Mesothelial cell of epicardium (in vitro differentiated cells): ENCODE results near the gene TNFRSF11A. TPM values are rescaled to one million over a fixed set of nuclear protein-coding genes. Genes with fewer than 3 reads are reported as not detected.

ENCODE experiments used
- DNase-seq, 2 experiments: peaks; one replicate each; pipeline ENCODE4 v3.0.0; 2021; ENCODE audit warnings: low spot score in 2 of 2; ENCODE audit not compliant: unreplicated experiment in 2 of 2
- H3K27ac Mint-ChIP-seq: 2 replicates; pipeline ENCODE4 v1.8.0; 2021; ENCODE audit warnings: mixed read lengths
- H3K27me3 Mint-ChIP-seq: 2 replicates; pipeline ENCODE4 v1.8.0; 2021; ENCODE audit warnings: low read depth, mixed read lengths
- H3K36me3 Mint-ChIP-seq: 2 replicates; pipeline ENCODE4 v1.8.0; 2021; ENCODE audit warnings: mixed read lengths
- H3K4me1 Mint-ChIP-seq: 2 replicates; pipeline ENCODE4 v1.8.0; 2021; ENCODE audit warnings: mixed read lengths
- H3K4me3 Mint-ChIP-seq: 2 replicates; pipeline ENCODE4 v1.8.0; 2021; ENCODE audit warnings: mild to moderate bottlenecking, moderate library complexity, mixed read lengths
- H3K9me3 Mint-ChIP-seq: 2 replicates; pipeline ENCODE4 v1.8.0; 2021; ENCODE audit warnings: mixed read lengths
- CTCF ChIP-seq: fragments of 200-600 bp; sonication (generic); IDR thresholded peaks from one replicate; pipeline ENCODE4 v1.5.0; 2021; ENCODE audit warnings: antibody characterized with exemption; ENCODE audit not compliant: unreplicated experiment
- total RNA-seq: library from RNA; stranded (reverse); gene quantifications from 3 replicates; pipeline ENCODE4 v1.2.1, GENCODE V29; 2021

The TNFRSF11A gene
- total RNA-seq, 1 donor from 2014 or later: 0.83 TPM

- Mint-ChIP-seq H3K4me1 (peaks cover 25% of the 10 kb centered on the region), H3K9me3 (no peaks in the 10 kb centered on the region), H3K27ac (no peak overlapping the region), H3K27me3 (peaks cover 90% of the 10 kb centered on the region), H3K36me3 (no peaks in the 10 kb centered on the region), H3K4me3 (peak overlapping the region; percentile 58)
- DNase-seq: no peak
- no peak for TF ChIP-seq CTCF
Measured at GRCh38 chr18:62326646-62327348, 1.7 kb downstream of the TNFRSF11A start.

- Mint-ChIP-seq H3K27ac (no peak overlapping the region), H3K36me3 (no peaks in the 10 kb centered on the region), H3K4me1 (peaks cover 25% of the 10 kb centered on the region), H3K9me3 (no peaks in the 10 kb centered on the region), H3K27me3 (peaks cover 90% of the 10 kb centered on the region), H3K4me3 (no peak overlapping the region)
- no peak for DNase-seq
- TF ChIP-seq CTCF: no peak
Measured at GRCh38 chr18:62327977-62328376, 2.9 kb downstream of the TNFRSF11A start.

GRCh38 chr18:62328586-62329525 is 3.7 kb downstream of the TNFRSF11A start:
- Mint-ChIP-seq H3K27ac (no peak overlapping the region), H3K36me3 (no peaks in the 10 kb centered on the region), H3K4me3 (no peak overlapping the region), H3K9me3 (no peaks in the 10 kb centered on the region), H3K4me1 (peaks cover 25% of the 10 kb centered on the region), H3K27me3 (peaks cover 81% of the 10 kb centered on the region)
- TF ChIP-seq CTCF: no peak
- no peak for DNase-seq

GRCh38 chr18:62329691-62330454 is 4.8 kb downstream of the TNFRSF11A start:
- H3K9me3 Mint-ChIP-seq: no peaks in the 10 kb centered on the region
- no peak for DNase-seq
- peaks cover 72% of the 10 kb centered on the region for H3K27me3 Mint-ChIP-seq
- TF ChIP-seq CTCF: no peak
- H3K4me3 Mint-ChIP-seq: no peak overlapping the region
- H3K27ac Mint-ChIP-seq: no peak overlapping the region
- peaks cover 21% of the 10 kb centered on the region for H3K4me1 Mint-ChIP-seq
- no peaks in the 10 kb centered on the region for H3K36me3 Mint-ChIP-seq

GRCh38 chr18:62330650-62331049 is 5.5 kb downstream of the TNFRSF11A start:
- TF ChIP-seq CTCF: no peak
- Mint-ChIP-seq H3K4me3 (no peak overlapping the region), H3K9me3 (no peaks in the 10 kb centered on the region), H3K36me3 (no peaks in the 10 kb centered on the region), H3K4me1 (peaks cover 21% of the 10 kb centered on the region), H3K27ac (no peak overlapping the region), H3K27me3 (peaks cover 69% of the 10 kb centered on the region)
- DNase-seq: no peak
